Neural cell (in vitro differentiated cells): ENCODE measurements around the gene HEY2. TPM values are rescaled to one million over a fixed set of nuclear protein-coding genes. Genes with fewer than 3 reads are reported as not detected.

Experiments
- H2AFZ ChIP-seq: fragments of 200-600, 300-800 bp; sonication (generic), shearing (Covaris generic); 2 replicates; pipeline ENCODE4 v1.6.0; 2014; ENCODE audit warnings: low read depth, mild to moderate bottlenecking, antibody characterized with exemption, low read length, moderate library complexity
- H3F3A ChIP-seq: fragments of 200-600 bp; shearing (Covaris generic); 2 replicates; pipeline ENCODE4 v1.6.1; 2016; ENCODE audit warnings: mild to moderate bottlenecking, moderate library complexity, mixed read lengths, antibody characterized with exemption, low read length; ENCODE audit not compliant: insufficient read depth, poor library complexity, severe bottlenecking
- H3K27ac ChIP-seq: fragments of 200-600, 300-800 bp; sonication (generic), shearing (Covaris generic); 2 replicates; pipeline ENCODE4 v1.5.1; 2014; ENCODE audit warnings: mild to moderate bottlenecking, low read length, moderate library complexity
- H3K27me3 ChIP-seq: fragments of 300-800, 200-600 bp; sonication (generic), shearing (Covaris generic); 2 replicates; pipeline ENCODE4 v1.6.0; 2014; ENCODE audit warnings: mild to moderate bottlenecking, low read depth, low read length, moderate library complexity; ENCODE audit not compliant: insufficient read depth
- H3K36me3 ChIP-seq: fragments of 300-800, 200-600 bp; sonication (generic), shearing (Covaris generic); 2 replicates; pipeline ENCODE4 v1.5.1; 2014; ENCODE audit warnings: mild to moderate bottlenecking, antibody characterized with exemption, low read length, moderate library complexity; ENCODE audit not compliant: insufficient read depth
- H3K4me2 ChIP-seq: fragments of 300-800, 200-600 bp; sonication (generic), shearing (Covaris generic); 2 replicates; pipeline ENCODE4 v1.6.0; 2014; ENCODE audit warnings: mild to moderate bottlenecking, low read length
- H3K4me3 ChIP-seq: fragments of 300-800, 200-600 bp; sonication (generic), shearing (Covaris generic); 2 replicates; pipeline ENCODE4 v1.5.1; 2014; ENCODE audit warnings: mild to moderate bottlenecking, low read length, moderate library complexity
- H3K79me2 ChIP-seq: fragments of 200-600 bp; shearing (Covaris generic); replicated peaks from 2 replicates; pipeline ENCODE4 v1.6.0; 2014; ENCODE audit warnings: mild to moderate bottlenecking, low read length, moderate library complexity; ENCODE audit not compliant: insufficient read depth
- H3K9ac ChIP-seq: fragments of 300-800, 200-600 bp; sonication (generic), shearing (Covaris generic); 2 replicates; pipeline ENCODE4 v1.6.1; 2016; ENCODE audit warnings: mild to moderate bottlenecking, low read length, mixed read lengths
- H3K9me2 ChIP-seq: fragments of 200-600 bp; shearing (Covaris generic); 2 replicates; pipeline ENCODE4 v1.6.1; 2016; ENCODE audit warnings: mild to moderate bottlenecking, low read length, mixed read lengths; ENCODE audit not compliant: insufficient read depth
- H3K9me3 ChIP-seq: fragments of 200-600, 300-800 bp; sonication (generic), shearing (Covaris generic); 2 replicates; pipeline ENCODE4 v1.6.1; 2016; ENCODE audit warnings: mild to moderate bottlenecking, mixed run types, low read length, moderate library complexity, mixed read lengths
- H4K20me1 ChIP-seq: fragments of 200-600 bp; shearing (Covaris generic); 2 replicates; pipeline ENCODE4 v1.6.1; 2016; ENCODE audit warnings: mild to moderate bottlenecking, mixed run types; ENCODE audit not compliant: insufficient read depth
- CTCF ChIP-seq: fragments of 450-650 bp; IDR thresholded peaks from 2 replicates; pipeline ENCODE4 v1.5.1; 2014; ENCODE audit warnings: antibody characterized with exemption, mild to moderate bottlenecking, moderate library complexity; ENCODE audit not compliant: poor library complexity, severe bottlenecking
- EP300 ChIP-seq: fragments of 450-650 bp; conservative IDR thresholded peaks from 2 replicates; pipeline ENCODE4 v1.6.1; 2014; ENCODE audit warnings: antibody characterized with exemption, mild to moderate bottlenecking, moderate library complexity; ENCODE audit not compliant: poor library complexity, severe bottlenecking
- EZH2 ChIP-seq: fragments of 200-600, 300-800 bp; shearing (Covaris generic), sonication (generic); IDR thresholded peaks from 2 replicates; pipeline ENCODE4 v1.6.1; 2014; ENCODE audit warnings: antibody characterized with exemption, low read length, borderline replicate concordance, mild to moderate bottlenecking; ENCODE audit not compliant: insufficient read depth, poor library complexity, severe bottlenecking
- MXI1 ChIP-seq: fragments of 450-650 bp; conservative IDR thresholded peaks from 2 replicates; pipeline ENCODE4 v1.6.1; 2014; ENCODE audit warnings: antibody characterized with exemption, mild to moderate bottlenecking; ENCODE audit not compliant: poor library complexity, severe bottlenecking
- POLR2AphosphoS5 ChIP-seq: IDR thresholded peaks from 2 replicates; pipeline ENCODE4 v1.6.1; 2012
- RAD21 ChIP-seq: fragments of 450-650 bp; conservative IDR thresholded peaks from 2 replicates; pipeline ENCODE4 v1.6.1; 2014; ENCODE audit warnings: antibody characterized with exemption, mild to moderate bottlenecking, moderate library complexity
- REST ChIP-seq: IDR thresholded peaks from 2 replicates; pipeline ENCODE4 v1.6.1; 2012; ENCODE audit warnings: borderline replicate concordance
- SMC3 ChIP-seq: fragments of 450-650 bp; conservative IDR thresholded peaks from 2 replicates; pipeline ENCODE4 v1.6.1; 2014; ENCODE audit warnings: antibody characterized with exemption, mild to moderate bottlenecking, moderate library complexity; ENCODE audit not compliant: poor library complexity
- TAF1 ChIP-seq: IDR thresholded peaks from 2 replicates; pipeline ENCODE4 v1.6.1; 2012; ENCODE audit warnings: low read depth
- polyA plus RNA-seq: library from polyadenylated mRNA; depleted of rRNA; stranded (reverse); fragments of >200 nt; gene quantifications from 2 replicates; pipeline ENCODE4 v1.2.3, GENCODE V29; 2014

The HEY2 gene
- polyA plus RNA-seq, 1 donor from 2014 or later: 0.20 TPM

- TF ChIP-seq SMC3: peak; percentile 62
- TF ChIP-seq CTCF: peak; percentile 57
- no peak for TF ChIP-seq MXI1
- peak; percentile 65 for TF ChIP-seq RAD21
- H3K9ac ChIP-seq: no peak overlapping the region
- H3K27me3 ChIP-seq: no peaks in the 10 kb centered on the region
- no peaks in the 10 kb centered on the region for H4K20me1 ChIP-seq
- no peaks in the 10 kb centered on the region for H3K9me3 ChIP-seq
- no peaks in the 10 kb centered on the region for H3F3A ChIP-seq
- no peaks in the 10 kb centered on the region for H3K9me2 ChIP-seq
- no peak overlapping the region for H3K4me3 ChIP-seq
- no peaks in the 10 kb centered on the region for H3K36me3 ChIP-seq
- H3K27ac ChIP-seq: no peak overlapping the region
- peaks cover 4% of the 10 kb centered on the region for H3K79me2 ChIP-seq
- no peak overlapping the region for H2AFZ ChIP-seq
- no peak overlapping the region for H3K4me2 ChIP-seq
Measured at GRCh38 chr6:125787791-125788190, 38.4 kb downstream of the HEY2 start.

GRCh38 chr6:125789167-125789566, 39.7 kb downstream of the HEY2 start:
- Histone ChIP-seq H4K20me1 (no peaks in the 10 kb centered on the region), H3K4me2 (peak overlapping the region; percentile 49), H3F3A (no peaks in the 10 kb centered on the region), H3K9ac (peak overlapping the region; percentile 76), H3K27ac (peak overlapping the region; percentile 81), H3K4me3 (peak overlapping the region; percentile 89), H3K79me2 (peaks cover 18% of the 10 kb centered on the region), H3K36me3 (no peaks in the 10 kb centered on the region), H3K27me3 (no peaks in the 10 kb centered on the region), H2AFZ (peak overlapping the region; percentile 61), H3K9me3 (no peaks in the 10 kb centered on the region), H3K9me2 (no peaks in the 10 kb centered on the region)
- TF ChIP-seq RAD21: no peak
- no peak for TF ChIP-seq MXI1
- no peak for TF ChIP-seq REST
- no peak for TF ChIP-seq SMC3
- TF ChIP-seq CTCF: no peak
- TF ChIP-seq POLR2AphosphoS5: no peak
- no peak for TF ChIP-seq EZH2
- no peak for TF ChIP-seq TAF1
- TF ChIP-seq EP300: no peak
